Heart right ventricle (tissue), 16 donors: ENCODE results near the gene SPTB. TPM values are rescaled to one million over a fixed set of nuclear protein-coding genes. Genes with fewer than 3 reads are reported as not detected.

ENCODE experiments used
- ATAC-seq, 8 donors: fragments of 200-7000 bp; cut with Tn5 transposase; one replicate each; pipeline ENCODE4 v1.9.1; 2020; ENCODE audit warnings: mild to moderate bottlenecking in 8 of 8, moderate library complexity in 8 of 8, moderate number of reproducible peaks in 1 of 8
- DNase-seq, 2 donors: peaks; one replicate each; pipeline ENCODE4 v3.0.0-alpha.2; 2020
- H3K27ac ChIP-seq, 10 donors: fragments of 200-600 bp; sonication (generic) in 2 of 10; one replicate each; pipeline versions ENCODE4 v1.5.0 to v1.8.0; 2020 to 2022; ENCODE audit warnings: mild to moderate bottlenecking in 3 of 10
- H3K27me3 ChIP-seq, 7 donors: fragments of 200-600 bp; one replicate each; pipeline ENCODE4 v1.8.0; 2021 to 2022; ENCODE audit warnings: mild to moderate bottlenecking in 2 of 7
- H3K36me3 ChIP-seq, 9 donors: fragments of 200-600 bp; sonication (generic) in 1 of 9; one replicate each; pipeline versions ENCODE4 v1.5.0 to v1.8.0; 2020 to 2022; ENCODE audit warnings: mild to moderate bottlenecking in 2 of 9
- H3K4me1 ChIP-seq, 9 donors: fragments of 200-600 bp; sonication (generic) in 1 of 9; one replicate each; pipeline versions ENCODE4 v1.5.0 to v1.8.0; 2020 to 2022; ENCODE audit warnings: mild to moderate bottlenecking in 4 of 9
- H3K4me3 ChIP-seq, 10 donors: fragments of 200-600 bp; sonication (generic) in 2 of 10; one replicate each; pipeline versions ENCODE4 v1.5.0 to v1.8.0; 2020 to 2022; ENCODE audit warnings: mild to moderate bottlenecking in 7 of 10, moderate library complexity in 2 of 10
- H3K9me3 ChIP-seq, 11 donors: fragments of 200-600 bp in 10 of 11; sonication (generic) in 2 of 11; one replicate each; pipeline versions ENCODE4 v1.5.0 to v1.8.0; 2013 to 2022; ENCODE audit warnings: mild to moderate bottlenecking in 2 of 11, control low read depth in 1 of 11, moderate library complexity in 1 of 11
- CTCF ChIP-seq, 9 donors: fragments of 200-600 bp; sonication (generic) in 2 of 9; IDR thresholded peaks; one replicate each; pipeline versions ENCODE4 v1.5.0 to v1.8.0; 2021 to 2022; ENCODE audit warnings: antibody characterized with exemption in 9 of 9, mild to moderate bottlenecking in 5 of 9, moderate library complexity in 1 of 9
- WGBS, 2 donors: extraction: QIAGEN DNeasy Blood & Tissue Kit; methylation state at CpG; one replicate each; pipeline ENCODE4 v1.1.7; 2013; ENCODE audit warnings: inconsistent platforms in 1 of 2; 5-methylcytosine and 5-hydroxymethylcytosine counted together
- intact Hi-C, 10 donors: fragments of 100-400 bp; cut with DNase I; formaldehyde crosslinking; loops; one replicate each; pipeline versions ENCODE4 v1.11.1 to v1.14.2; 2022
- polyA plus RNA-seq, 2 donors: library from polyadenylated mRNA; stranded (reverse); fragments of 200-250 nt; gene quantifications; one replicate each; pipeline ENCODE4 v1.2.3, GENCODE V29; 2013
- total RNA-seq, 10 donors: library from RNA; stranded (reverse); fragmentation: NEBNext Ultra II Directional in 3 of 10; extraction: Animal tissue kit (Norgen Biotek cat#: 25700) in 3 of 10; gene quantifications; one replicate each; pipeline versions ENCODE4 v1.2.1 to v1.2.4, GENCODE V29; 2021 to 2023
- donor health status: Arrhythmogenic right ventricular cardiomyopathy.
- donor health status: ischemic (EF 13 %, LVEDD 7.1; RV severe dilation, severe dysfunction).
- donor health status: healthy with polysubstance abuse.
- donor health status: DM: no; HTN: yes; CAD: no.
- donor health status: DM: no; HTN: no; CAD: no.
- donor health status: ischemic (EF 25% LVEDD 6.9; RV normal size, moderate dysfunction).
- donor health status: ischemic (EF 25% LVEDD 5.7; RV mildly dilated, moderate dysfunction).
- donor health status: healthy.
- donor health status: DM: yes; HTN: yes; CAD: no.
- donor health status: Ischemic cardiomyopathy.
- donor health status: ischemic (EF 35%, LVEDD 5.7; RV mildly dilated, moderate dysfunction).
- donor health status: nonischemic (EF 11% LVEDD 7.7; RV severe dilation, severe dysfunction).
- donor health status: DM: yes; HTN: yes; CAD: no.
- donor health status: PGD.
- donor health status: ischemic (EF 29% LVEDD 5.4; RV normal size, mild dysfunction).
- donor health status: nonischemic (EF 23%, LVEDD 6.1; RV moderate dilation, normal function).

Gene SPTB
- total and polyA plus RNA-seq, 12 donors = 24.0 to 114 (median 92.1) TPM

GRCh38 chr14:64778104-64778754 lies 101.5 kb downstream of the SPTB start:
- peak overlapping the region; percentile 29 to 82 (median 70) for H3K27ac ChIP-seq
- ATAC-seq = peak; percentile 70 to 81 (median 77)
- intact Hi-C loops = loop anchor here in 1 of 10 donors (10.0 kb wide), 1 partner anchor 233 kb away; the partner anchor contains the start of genes HSPA2 and PPP1R36

GRCh38 chr14:64777461-64777860 lies 102.2 kb downstream of the SPTB start:
- H3K27me3 ChIP-seq = no peaks in the 10 kb centered on the region
- H3K4me1 ChIP-seq = peaks cover 3 to 40% (median 27%) of the 10 kb centered on the region in 9 donors
- H3K4me3 ChIP-seq = no peak overlapping the region
- DNase-seq = no peak
- no peaks in the 10 kb centered on the region for H3K9me3 ChIP-seq
- no peak for ATAC-seq
- intact Hi-C loops = loop anchor here in 1 of 10 donors (10.0 kb wide), 1 partner anchor 233 kb away; the partner anchor contains the start of genes HSPA2 and PPP1R36
- TF ChIP-seq CTCF (IDR thresholded peaks at IDR 0.05) = no peak
- peaks cover 0 to 27% (median 0%) of the 10 kb centered on the region in 9 donors for H3K36me3 ChIP-seq
- WGBS, 2 donors = 69 to 83% methylated on average over 3 of the region's 3 CpGs
- H3K27ac ChIP-seq = peak overlapping the region in 9 of 10 donors; percentile 29 to 82 (median 74)

More at GRCh38 chr14:64778104-64778754, 101.5 kb downstream of the SPTB start:
- no peak overlapping the region for H3K4me3 ChIP-seq
- no peaks in the 10 kb centered on the region for H3K9me3 ChIP-seq
- DNase-seq = peak in 1 of 2 donors; percentile 47
- TF ChIP-seq CTCF (IDR thresholded peaks at IDR 0.05) = no peak
- peaks cover 0 to 25% (median 0%) of the 10 kb centered on the region in 9 donors for H3K36me3 ChIP-seq
- H3K4me1 ChIP-seq = peaks cover 3 to 40% (median 27%) of the 10 kb centered on the region in 9 donors
- 53 to 56% methylated on average over 7 of the region's 7 CpGs for WGBS, 2 donors
- no peaks in the 10 kb centered on the region for H3K27me3 ChIP-seq

- no peak for DNase-seq
- TF ChIP-seq CTCF (IDR thresholded peaks at IDR 0.05) = no peak
- Histone ChIP-seq H3K27ac (no peak overlapping the region), H3K4me3 (no peak overlapping the region), H3K27me3 (no peaks in the 10 kb centered on the region), H3K4me1 (peaks cover 3 to 40% (median 27%) of the 10 kb centered on the region in 9 donors), H3K9me3 (no peaks in the 10 kb centered on the region), H3K36me3 (peaks cover 0 to 39% (median 0%) of the 10 kb centered on the region in 9 donors)
- intact Hi-C loops = loop anchor here in 1 of 10 donors (10.0 kb wide), 1 partner anchor 230 kb away; the partner anchor contains the start of genes HSPA2 and PPP1R36
- whole genome bisulfite sequencing, 2 donors = 90 to 91% methylated on average over 25 of the region's 25 CpGs
- no peak for ATAC-seq
These were observed 104.5 kb downstream of the SPTB start for GRCh38 chr14:64775081-64775777.

GRCh38 chr14:64774272-64774671 lies 105.4 kb downstream of the SPTB start:
- Histone ChIP-seq H3K4me3 (no peak overlapping the region), H3K36me3 (peaks cover 0 to 48% (median 0%) of the 10 kb centered on the region in 9 donors), H3K9me3 (no peaks in the 10 kb centered on the region), H3K27ac (no peak overlapping the region), H3K4me1 (peaks cover 3 to 30% (median 23%) of the 10 kb centered on the region in 9 donors), H3K27me3 (no peaks in the 10 kb centered on the region)
- WGBS, 2 donors = 95% methylated on average over 16 of the region's 16 CpGs
- DNase-seq = no peak
- no peak for ATAC-seq
- intact Hi-C loops = loop anchor here in 1 of 10 donors (10.0 kb wide), 1 partner anchor 229 kb away; the partner anchor contains the start of genes HSPA2 and PPP1R36
- TF ChIP-seq CTCF (IDR thresholded peaks at IDR 0.05) = no peak
